VCaP (cell line): ENCODE results near the gene SLC38A6.
A peak's percentile ranks its signal among the peaks of the same experiment; 100 is the strongest.

Experiments used
- H3K27ac ChIP-seq: fragments of 450-650 bp; 2 replicates; pipeline ENCODE4 v1.5.1; 2017
- CTCF ChIP-seq: fragments of 450-650 bp; conservative IDR thresholded peaks from 2 replicates; pipeline ENCODE4 v1.5.1; 2017; ENCODE audit warnings: mild to moderate bottlenecking, moderate library complexity

The SLC38A6 gene

GRCh38 chr14:60977847-60978246, 3.2 kb upstream of the SLC38A6 start:
- H3K27ac ChIP-seq = no peak overlapping the region
- TF ChIP-seq CTCF = no peak

GRCh38 chr14:60981633-60982455, 799 bp downstream of the SLC38A6 start:
- H3K27ac ChIP-seq = peak overlapping the region; percentile 73
- no peak for TF ChIP-seq CTCF

GRCh38 chr14:60984196-60984595, 3.2 kb downstream of the SLC38A6 start:
- no peak for TF ChIP-seq CTCF
- no peak overlapping the region for H3K27ac ChIP-seq

- TF ChIP-seq CTCF = no peak
- no peak overlapping the region for H3K27ac ChIP-seq
Measured at GRCh38 chr14:60986500-60986899, 5.5 kb downstream of the SLC38A6 start.

- no peak overlapping the region for H3K27ac ChIP-seq
- no peak for TF ChIP-seq CTCF
Measured at GRCh38 chr14:60989599-60989998, 8.6 kb downstream of the SLC38A6 start.

- TF ChIP-seq CTCF = no peak
- H3K27ac ChIP-seq = no peak overlapping the region
Measured at GRCh38 chr14:60998617-60999016, 17.6 kb downstream of the SLC38A6 start.

- H3K27ac ChIP-seq = no peak overlapping the region
- TF ChIP-seq CTCF = no peak
Measured at GRCh38 chr14:60999536-60999935, 18.5 kb downstream of the SLC38A6 start.
